Measurements from ENCODE around the gene FJX1.

GRCh38 chr11:35583843-35584242 is 34.4 kb upstream of the FJX1 start:
- TF ChIP-seq CTCF (conservative IDR thresholded peaks at IDR 0.05; ENCODE audit: low read depth, low read length) (no peak), EZH2 (IDR thresholded peaks at IDR 0.05; ENCODE audit: low read length, unreplicated experiment) (no peak), EZH2phosphoT487 (IDR thresholded peaks at IDR 0.05; ENCODE audit: borderline replicate concordance, low read length) (no peak)

Measured in PC-3 (cell line).